Measurements from ENCODE around the gene PRDM16. TPM values are rescaled to one million over a fixed set of nuclear protein-coding genes. Genes with fewer than 3 reads are reported as not detected.

The PRDM16 gene
- total RNA-seq, 4 donors from 2014 or later, result 0.08 to 0.19 (median 0.12) TPM

DNA sequence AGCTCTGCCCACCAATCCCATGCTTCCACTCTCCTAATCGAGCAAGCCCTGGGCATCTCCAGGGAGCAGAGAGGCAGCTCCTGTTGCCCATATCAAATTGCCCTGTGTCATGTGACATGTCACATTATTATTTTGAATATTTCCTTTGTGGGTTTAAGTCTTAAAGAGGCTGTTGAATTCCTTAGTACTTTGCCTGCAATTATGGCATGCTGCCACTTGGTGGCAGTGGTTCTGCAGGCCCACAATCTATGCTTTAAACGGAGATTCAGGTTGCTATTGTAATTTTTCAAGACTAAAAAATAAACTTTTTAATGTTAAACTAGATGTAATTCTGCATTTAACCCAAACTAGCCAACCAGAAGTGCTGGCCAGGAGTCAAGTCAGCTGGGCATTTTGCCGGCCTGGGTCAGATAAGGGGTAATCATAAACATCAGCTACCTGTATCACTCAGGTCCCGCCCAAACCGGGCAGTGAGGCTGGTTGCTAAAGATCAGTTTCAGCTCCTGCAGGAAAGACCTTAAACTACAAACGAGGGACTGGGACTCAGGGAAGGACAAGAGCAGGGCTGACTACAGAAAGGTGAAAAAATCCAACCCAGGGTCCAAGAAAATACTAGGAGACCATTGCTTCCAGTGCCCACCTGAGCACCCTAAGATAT, 348.2 kb downstream of the PRDM16 start:
- TF ChIP-seq, protein P1, sequence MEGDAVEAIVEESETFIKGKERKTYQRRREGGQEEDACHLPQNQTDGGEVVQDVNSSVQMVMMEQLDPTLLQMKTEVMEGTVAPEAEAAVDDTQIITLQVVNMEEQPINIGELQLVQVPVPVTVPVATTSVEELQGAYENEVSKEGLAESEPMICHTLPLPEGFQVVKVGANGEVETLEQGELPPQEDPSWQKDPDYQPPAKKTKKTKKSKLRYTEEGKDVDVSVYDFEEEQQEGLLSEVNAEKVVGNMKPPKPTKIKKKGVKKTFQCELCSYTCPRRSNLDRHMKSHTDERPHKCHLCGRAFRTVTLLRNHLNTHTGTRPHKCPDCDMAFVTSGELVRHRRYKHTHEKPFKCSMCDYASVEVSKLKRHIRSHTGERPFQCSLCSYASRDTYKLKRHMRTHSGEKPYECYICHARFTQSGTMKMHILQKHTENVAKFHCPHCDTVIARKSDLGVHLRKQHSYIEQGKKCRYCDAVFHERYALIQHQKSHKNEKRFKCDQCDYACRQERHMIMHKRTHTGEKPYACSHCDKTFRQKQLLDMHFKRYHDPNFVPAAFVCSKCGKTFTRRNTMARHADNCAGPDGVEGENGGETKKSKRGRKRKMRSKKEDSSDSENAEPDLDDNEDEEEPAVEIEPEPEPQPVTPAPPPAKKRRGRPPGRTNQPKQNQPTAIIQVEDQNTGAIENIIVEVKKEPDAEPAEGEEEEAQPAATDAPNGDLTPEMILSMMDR (IDR thresholded peaks at IDR 0.05), result peak in 1 of 6 experiments; percentile 38
- TF ChIP-seq POLR2A (IDR thresholded peaks at IDR 0.05), result no peak

DNA sequence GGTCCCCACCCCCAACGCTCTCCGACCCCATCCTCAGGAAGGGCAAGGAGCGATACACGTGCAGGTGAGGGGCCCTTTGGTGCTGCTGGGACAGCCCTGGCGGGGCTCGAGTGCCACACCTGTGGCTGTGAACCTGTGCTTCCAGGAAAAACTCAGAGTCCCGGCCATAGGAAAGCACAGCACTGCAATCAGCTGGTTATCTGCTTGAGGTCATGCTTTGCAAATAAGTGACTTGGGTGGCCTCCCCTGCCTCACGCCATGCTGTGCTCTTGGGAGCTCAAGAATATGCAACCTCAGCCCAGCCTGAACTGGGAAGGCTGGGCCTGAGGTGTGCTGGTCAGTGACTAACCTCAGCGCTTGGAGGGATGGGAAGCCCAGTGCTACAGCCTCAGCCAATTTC, 348.9 kb downstream of the PRDM16 start:
- TF ChIP-seq POLR2A (IDR thresholded peaks at IDR 0.05), result no peak
- TF ChIP-seq, protein P1 (IDR thresholded peaks at IDR 0.05), result no peak
- Histone ChIP-seq H3K9me3 (peaks cover 0 to 20% (median 13%) of the 10 kb centered on the region in 3 donors), H3K4me3 (no peak overlapping the region), H3K4me1 (peaks cover 3 to 19% (median 7%) of the 10 kb centered on the region in 3 donors), H3K27me3 (peaks cover 0 to 100% (median 2%) of the 10 kb centered on the region in 4 donors), H3K27ac (no peak overlapping the region), H3K36me3 (no peaks in the 10 kb centered on the region)
- intact Hi-C loops (cut with DNase I), result no loop called here
- WGBS, 2 donors, result 90 to 100% methylated on average over 1 to 2 of the region's 9 CpGs
- no peak for DNase-seq

More for the DNA sequence above, 348.2 kb downstream of the PRDM16 start:
- Histone ChIP-seq H3K4me3 (no peak overlapping the region), H3K27me3 (peaks cover 0 to 100% (median 2%) of the 10 kb centered on the region in 4 donors), H3K36me3 (no peaks in the 10 kb centered on the region), H3K27ac (no peak overlapping the region), H3K4me1 (peaks cover 3 to 19% (median 7%) of the 10 kb centered on the region in 3 donors), H3K9me3 (peaks cover 0 to 20% (median 13%) of the 10 kb centered on the region in 3 donors)
- intact Hi-C loops (cut with DNase I), result no loop called here
- 67 to 89% methylated on average over 5 to 6 of the region's 6 CpGs for WGBS, 2 donors
- no peak for DNase-seq

DNA sequence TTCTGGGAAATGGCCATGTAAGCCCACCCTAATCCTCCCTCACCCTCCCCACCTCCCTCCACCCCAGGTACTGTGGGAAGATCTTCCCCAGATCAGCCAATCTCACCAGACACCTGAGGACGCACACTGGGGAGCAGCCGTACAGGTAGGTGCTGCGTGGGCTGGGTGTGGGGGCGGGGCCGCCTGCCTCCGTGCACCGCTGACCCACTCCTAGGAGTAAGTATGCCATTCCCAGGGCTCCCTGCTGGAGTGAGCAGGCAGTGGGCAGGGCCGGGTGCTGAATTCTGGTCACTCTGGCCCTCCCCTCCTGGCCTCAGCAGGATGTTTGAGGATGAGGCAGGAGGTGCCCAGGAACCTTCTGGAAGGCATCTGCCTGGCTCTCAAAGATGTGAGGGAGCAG, 349.6 kb downstream of the PRDM16 start:
- Histone ChIP-seq H3K4me3 (no peak overlapping the region), H3K27me3 (peaks cover 0 to 100% (median 2%) of the 10 kb centered on the region in 4 donors), H3K27ac (no peak overlapping the region), H3K4me1 (peaks cover 3 to 19% (median 7%) of the 10 kb centered on the region in 3 donors), H3K36me3 (no peaks in the 10 kb centered on the region), H3K9me3 (peaks cover 0 to 20% (median 13%) of the 10 kb centered on the region in 3 donors)
- intact Hi-C loops (cut with DNase I), result no loop called here
- TF ChIP-seq, protein P1 (IDR thresholded peaks at IDR 0.05), result no peak
- no peak for TF ChIP-seq POLR2A (IDR thresholded peaks at IDR 0.05)
- DNase-seq, result no peak
- no CpG with 5 or more reads among the region's 8 CpGs for WGBS, 2 donors

DNA sequence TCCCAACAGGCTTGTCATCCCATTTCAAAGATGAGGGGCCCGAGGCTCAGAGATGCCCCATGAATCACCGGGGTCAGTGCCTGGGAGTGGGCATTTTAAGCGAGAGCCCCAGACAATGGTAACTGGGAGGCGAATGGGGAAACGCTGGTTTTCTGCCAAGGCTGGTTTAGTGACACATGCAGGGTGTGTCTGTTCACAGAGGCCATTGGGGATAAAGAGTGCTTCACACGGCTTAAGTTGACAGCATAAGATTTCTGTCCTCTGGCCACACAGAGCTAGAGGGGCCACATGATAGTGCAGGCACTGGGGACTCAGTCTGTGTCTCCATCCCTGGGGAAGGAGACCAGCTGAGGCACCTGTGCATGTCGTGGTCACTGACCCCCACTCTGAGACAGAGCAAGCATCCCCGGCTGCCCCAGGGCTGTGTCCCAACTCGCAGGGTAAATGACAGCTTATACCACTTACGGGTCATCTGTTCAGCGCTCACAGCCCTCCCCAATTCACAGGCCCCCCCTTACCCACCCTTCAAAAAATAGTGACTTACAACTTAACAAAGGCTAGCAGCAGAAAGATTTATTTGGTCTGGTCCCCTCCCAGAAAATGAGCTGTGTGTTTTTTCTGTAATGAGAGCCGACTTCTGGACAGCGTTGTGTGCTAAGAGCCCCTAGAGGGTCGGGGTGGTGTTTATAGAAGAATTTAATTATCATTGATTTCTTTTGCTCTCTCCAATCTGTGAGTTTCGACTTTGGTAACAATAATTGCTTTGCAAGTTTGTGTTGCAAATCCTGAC, 350.6 kb downstream of the PRDM16 start:
- H3K27me3 ChIP-seq, result peaks cover 0 to 100% (median 2%) of the 10 kb centered on the region in 4 donors
- intact Hi-C loops (cut with DNase I), result no loop called here
- no peak overlapping the region for H3K4me3 ChIP-seq
- WGBS, 2 donors, result 43 to 45% methylated on average over 12 to 13 of the region's 15 CpGs
- H3K9me3 ChIP-seq, result peaks cover 0 to 20% (median 13%) of the 10 kb centered on the region in 3 donors
- peaks cover 3 to 22% (median 7%) of the 10 kb centered on the region in 3 donors for H3K4me1 ChIP-seq
- DNase-seq, result no peak
- TF ChIP-seq, protein P1 (IDR thresholded peaks at IDR 0.05), result no peak
- TF ChIP-seq POLR2A (IDR thresholded peaks at IDR 0.05), result no peak
- H3K36me3 ChIP-seq, result no peaks in the 10 kb centered on the region
- H3K27ac ChIP-seq, result no peak overlapping the region
